HepG2 (cell line): ENCODE measurements around the gene ENTPD2. TPM values are rescaled to one million over a fixed set of nuclear protein-coding genes. Genes with fewer than 3 reads are reported as not detected.

Experiments used
- BATF2 ChIP-seq: sonication (generic); formaldehyde crosslinking; IDR thresholded peaks from 2 replicates; pipeline ENCODE4 v1.8.0; 2022; ENCODE audit warnings: mild to moderate bottlenecking, missing genetic modification reagents, moderate library complexity
- HMG20A ChIP-seq: IDR thresholded peaks from 2 replicates; pipeline ENCODE4 v1.6.1; 2016; ENCODE audit warnings: borderline replicate concordance
- NFIB ChIP-seq: sonication (generic); formaldehyde crosslinking; IDR thresholded peaks from 2 replicates; pipeline ENCODE4 v1.9.0; 2021; ENCODE audit warnings: missing genetic modification reagents, mild to moderate bottlenecking, borderline replicate concordance
- NFYB ChIP-seq: sonication (generic); formaldehyde crosslinking; IDR thresholded peaks from 2 replicates; pipeline ENCODE4 v1.4.0; 2020; ENCODE audit warnings: missing genetic modification reagents
- PHF20 ChIP-seq: sonication (generic); formaldehyde crosslinking; IDR thresholded peaks from 2 replicates; pipeline ENCODE4 v1.5.0; 2020; ENCODE audit warnings: mild to moderate bottlenecking, missing genetic modification reagents
- POLR2AphosphoS2 ChIP-seq: IDR thresholded peaks from 2 replicates; pipeline ENCODE4 v1.6.1; 2011; ENCODE audit warnings: low read depth, low read length, improper control_type of control experiment
- STAT6 ChIP-seq: sonication (generic); formaldehyde crosslinking; IDR thresholded peaks from 2 replicates; pipeline ENCODE4 v1.4.0; 2020; ENCODE audit warnings: missing genetic modification reagents, mild to moderate bottlenecking, borderline replicate concordance
- TMF1 ChIP-seq: sonication (generic); formaldehyde crosslinking; IDR thresholded peaks from 2 replicates; pipeline ENCODE4 v1.8.1; 2022; ENCODE audit warnings: low read depth, missing genetic modification reagents
- YEATS2 ChIP-seq: sonication (generic); formaldehyde crosslinking; IDR thresholded peaks from 2 replicates; pipeline ENCODE4 v1.4.0; 2020; ENCODE audit warnings: missing genetic modification reagents, borderline replicate concordance
- ZBTB4 ChIP-seq: sonication (generic); formaldehyde crosslinking; IDR thresholded peaks from 2 replicates; pipeline ENCODE4 v1.4.0; 2020; ENCODE audit warnings: missing genetic modification reagents, mild to moderate bottlenecking, borderline replicate concordance
- ZNF142 ChIP-seq: sonication (generic); formaldehyde crosslinking; IDR thresholded peaks from 2 replicates; pipeline ENCODE4 v1.4.0; 2020; ENCODE audit warnings: missing genetic modification reagents
- ZNF337 ChIP-seq: sonication (generic); formaldehyde crosslinking; IDR thresholded peaks from 2 replicates; pipeline ENCODE4 v1.5.1; 2020; ENCODE audit warnings: missing genetic modification reagents, low read depth, mild to moderate bottlenecking, borderline replicate concordance
- polyA plus RNA-seq, 8 experiments: library from polyadenylated mRNA; depleted of rRNA in 3 of 8; stranded (reverse) in 7 of 8; unstranded in 1 of 8; fragments of >200 nt; fragmentation: Illumina TruSeq in 4 of 8; extraction: Trizol in 4 of 8; gene quantifications; 2 replicates each; pipeline versions ENCODE4 v1.2.1 to v1.2.3, GENCODE V29; 2011 to 2016; ENCODE audit warnings: low read depth in 4 of 8, missing spikeins in 1 of 8, mixed read lengths in 1 of 8; ENCODE audit not compliant: insufficient read depth in 1 of 8
- total RNA-seq, 5 experiments: library from RNA; depleted of rRNA; stranded (reverse); fragments of >200 nt; fragmentation: Illumina TruSeq; extraction: Trizol; gene quantifications; 2 replicates each; pipeline ENCODE4 v1.2.3, GENCODE V29; 2016; ENCODE audit warnings: low read depth in 1 of 5

Gene ENTPD2
- total and polyA plus RNA-seq, 2 of the 13 experiments (the other 11 are each of a cell fraction or from before 2014, with no cell fraction given), result 0.95 to 3.2 TPM

- TF ChIP-seq YEATS2 (CRISPR knock-in tag) (peak; percentile 78; the same call in 1 of the 2 replicates), ZNF142 (CRISPR knock-in tag) (peak; percentile 63; the same call in 1 of the 2 replicates), HMG20A (0 out of 2 replicates have a peak, but pooled peaks have one; percentile 18), ZBTB4 (CRISPR knock-in tag) (no peak), NFYB (CRISPR knock-in tag) (peak; percentile 60; the same call in 1 of the 2 replicates), STAT6 (CRISPR knock-in tag) (peak; percentile 52; the same call in 1 of the 2 replicates), ZNF337 (CRISPR knock-in tag) (peak; percentile 63; the same call in 1 of the 2 replicates), POLR2AphosphoS2 (no peak), BATF2 (CRISPR knock-in tag) (no peak; the same call in 1 of the 2 replicates), PHF20 (CRISPR knock-in tag) (no peak; the same call in 1 of the 2 replicates), TMF1 (CRISPR knock-in tag) (peak; percentile 42; the same call in 1 of the 2 replicates), NFIB (CRISPR knock-in tag) (no peak)
Observed at GRCh38 chr9:137086531-137087408, 32.9 kb upstream of the ENTPD2 start, which contains the start of gene MAN1B1 (continued).
